A549 (cell line): ENCODE measurements around the gene BCL11B.

ENCODE experiments used
- POLR2A ChIP-seq: IDR thresholded peaks from 2 replicates; pipeline ENCODE4 v1.6.1; 2012; ENCODE audit warnings: mild to moderate bottlenecking, low read length
- TF ChIP-seq, protein P1 (sequence below): fragments of >200 bp; sonication (Bioruptor Twin); formaldehyde crosslinking; IDR thresholded peaks from 2 replicates; pipeline ENCODE4 v1.6.1; 2016
- TF ChIP-seq, protein P2 (sequence below): IDR thresholded peaks from 2 replicates; pipeline ENCODE4 v1.6.1; 2012
- TF ChIP-seq, protein P3 (sequence below): fragments of 450-650 bp; IDR thresholded peaks from 2 replicates; pipeline ENCODE4 v1.6.1; 2014; ENCODE audit warnings: antibody characterized with exemption

DNA sequence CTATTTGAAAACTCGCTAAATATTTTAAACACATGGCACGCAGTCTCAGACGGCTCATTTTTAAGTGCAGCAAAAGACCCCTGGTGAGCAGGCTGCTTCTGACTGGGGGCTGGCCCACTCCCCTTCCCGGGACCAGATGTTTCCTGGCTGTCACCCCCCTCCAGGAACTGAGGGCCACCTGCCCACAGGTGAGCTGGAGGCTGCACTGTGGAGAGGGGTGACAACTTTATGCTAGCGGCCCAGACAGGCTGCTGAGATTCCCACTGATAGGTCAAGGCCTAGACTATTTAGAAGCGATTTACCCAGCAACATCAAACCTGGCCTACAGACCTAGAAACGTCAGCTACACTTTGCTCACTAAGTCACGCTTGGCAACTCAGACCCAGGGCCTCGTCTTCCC is 92.1 kb downstream of the BCL11B start:
- TF ChIP-seq, protein P1, sequence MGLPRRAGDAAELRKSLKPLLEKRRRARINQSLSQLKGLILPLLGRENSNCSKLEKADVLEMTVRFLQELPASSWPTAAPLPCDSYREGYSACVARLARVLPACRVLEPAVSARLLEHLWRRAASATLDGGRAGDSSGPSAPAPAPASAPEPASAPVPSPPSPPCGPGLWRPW = no peak
- no peak for TF ChIP-seq POLR2A
- TF ChIP-seq, protein P2, sequence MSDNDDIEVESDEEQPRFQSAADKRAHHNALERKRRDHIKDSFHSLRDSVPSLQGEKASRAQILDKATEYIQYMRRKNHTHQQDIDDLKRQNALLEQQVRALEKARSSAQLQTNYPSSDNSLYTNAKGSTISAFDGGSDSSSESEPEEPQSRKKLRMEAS = no peak
- TF ChIP-seq, protein P3, sequence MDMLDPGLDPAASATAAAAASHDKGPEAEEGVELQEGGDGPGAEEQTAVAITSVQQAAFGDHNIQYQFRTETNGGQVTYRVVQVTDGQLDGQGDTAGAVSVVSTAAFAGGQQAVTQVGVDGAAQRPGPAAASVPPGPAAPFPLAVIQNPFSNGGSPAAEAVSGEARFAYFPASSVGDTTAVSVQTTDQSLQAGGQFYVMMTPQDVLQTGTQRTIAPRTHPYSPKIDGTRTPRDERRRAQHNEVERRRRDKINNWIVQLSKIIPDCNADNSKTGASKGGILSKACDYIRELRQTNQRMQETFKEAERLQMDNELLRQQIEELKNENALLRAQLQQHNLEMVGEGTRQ = no peak
